GM18873 (cell line): ENCODE results near the gene EMILIN3.

ENCODE experiments used
- ATAC-seq: cut with Tn5 transposase; IDR thresholded peaks from one replicate; pipeline ENCODE4 v1.9.1; 2021; ENCODE audit warnings: mild to moderate bottlenecking, moderate library complexity, moderate number of reproducible peaks; ENCODE audit not compliant: unreplicated experiment, low FRiP score

The EMILIN3 gene

DNA sequence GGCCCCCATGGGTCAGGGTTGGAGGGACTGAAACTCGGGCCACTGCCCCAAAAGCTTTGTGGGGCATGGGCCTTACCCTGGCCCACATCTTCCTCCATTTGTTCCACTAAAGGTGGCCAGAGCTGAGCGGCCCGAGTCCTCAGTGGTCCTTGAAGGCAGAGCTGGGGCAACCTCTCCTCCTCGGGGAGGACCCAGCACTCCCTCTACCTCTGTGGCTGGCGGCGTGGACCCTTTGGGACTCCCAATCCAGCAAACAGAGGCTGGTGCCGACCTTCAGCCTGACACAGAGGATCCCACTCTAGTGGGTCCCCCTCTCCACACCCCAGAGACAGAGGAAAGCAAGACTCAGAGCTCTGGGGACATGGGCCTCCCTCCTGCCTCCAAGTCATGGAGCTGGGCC lies 16.7 kb downstream of the EMILIN3 start:
- no peak for ATAC-seq

DNA sequence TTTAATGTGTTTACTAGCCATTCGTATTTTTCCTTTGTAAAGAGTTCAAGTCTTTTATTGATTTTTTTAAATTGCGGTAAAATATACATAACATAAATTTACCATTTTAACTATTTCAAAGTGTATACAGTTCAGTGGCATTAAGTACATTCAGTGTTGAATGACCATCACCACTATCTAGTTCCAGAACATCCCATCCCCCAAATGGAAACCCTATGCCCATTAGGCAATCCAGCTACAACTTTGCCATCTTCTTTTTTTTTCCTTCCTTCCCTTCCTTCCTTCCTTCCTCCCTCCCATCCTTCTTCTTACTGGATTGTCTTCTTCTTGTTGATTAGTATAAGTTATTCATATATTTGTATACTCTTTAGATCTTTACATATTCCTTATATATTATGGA lies 17.4 kb downstream of the EMILIN3 start:
- no peak for ATAC-seq

DNA sequence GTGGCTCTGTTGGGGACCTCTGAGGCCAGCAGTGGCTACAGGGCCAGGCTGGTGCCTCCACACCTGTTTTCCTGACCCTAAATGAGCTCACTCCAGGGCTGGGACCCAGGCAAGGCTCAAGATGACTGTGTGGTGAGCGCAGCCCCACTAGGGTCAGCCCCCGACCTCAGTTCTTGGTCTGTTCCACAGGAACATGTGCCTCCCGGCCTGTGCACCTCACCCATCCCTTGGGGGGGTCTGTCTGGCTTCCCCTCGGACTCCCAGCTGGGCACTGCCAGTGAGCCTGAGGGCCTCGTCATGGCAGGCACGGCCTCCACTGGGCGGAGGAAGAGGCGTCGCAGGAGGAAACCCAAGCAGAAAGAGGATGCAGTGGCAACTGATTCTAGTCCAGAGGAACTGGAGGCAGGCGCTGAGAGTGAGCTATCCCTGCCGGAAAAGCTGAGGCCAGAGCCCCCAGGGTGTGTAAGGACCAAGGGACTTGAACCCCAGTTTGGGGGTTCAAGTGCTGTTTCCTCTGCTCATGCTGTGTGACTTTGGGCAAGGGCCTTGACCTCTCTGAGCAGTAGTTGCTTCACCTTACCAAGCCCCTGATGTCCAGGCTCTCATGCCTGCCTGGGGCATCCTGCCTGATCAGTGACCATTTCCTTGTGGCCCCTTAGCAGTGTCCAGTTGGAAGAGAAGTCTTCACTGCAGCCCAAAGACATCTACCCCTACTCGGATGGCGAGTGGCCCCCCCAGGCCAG lies 18.0 kb downstream of the EMILIN3 start:
- ATAC-seq = no peak

DNA sequence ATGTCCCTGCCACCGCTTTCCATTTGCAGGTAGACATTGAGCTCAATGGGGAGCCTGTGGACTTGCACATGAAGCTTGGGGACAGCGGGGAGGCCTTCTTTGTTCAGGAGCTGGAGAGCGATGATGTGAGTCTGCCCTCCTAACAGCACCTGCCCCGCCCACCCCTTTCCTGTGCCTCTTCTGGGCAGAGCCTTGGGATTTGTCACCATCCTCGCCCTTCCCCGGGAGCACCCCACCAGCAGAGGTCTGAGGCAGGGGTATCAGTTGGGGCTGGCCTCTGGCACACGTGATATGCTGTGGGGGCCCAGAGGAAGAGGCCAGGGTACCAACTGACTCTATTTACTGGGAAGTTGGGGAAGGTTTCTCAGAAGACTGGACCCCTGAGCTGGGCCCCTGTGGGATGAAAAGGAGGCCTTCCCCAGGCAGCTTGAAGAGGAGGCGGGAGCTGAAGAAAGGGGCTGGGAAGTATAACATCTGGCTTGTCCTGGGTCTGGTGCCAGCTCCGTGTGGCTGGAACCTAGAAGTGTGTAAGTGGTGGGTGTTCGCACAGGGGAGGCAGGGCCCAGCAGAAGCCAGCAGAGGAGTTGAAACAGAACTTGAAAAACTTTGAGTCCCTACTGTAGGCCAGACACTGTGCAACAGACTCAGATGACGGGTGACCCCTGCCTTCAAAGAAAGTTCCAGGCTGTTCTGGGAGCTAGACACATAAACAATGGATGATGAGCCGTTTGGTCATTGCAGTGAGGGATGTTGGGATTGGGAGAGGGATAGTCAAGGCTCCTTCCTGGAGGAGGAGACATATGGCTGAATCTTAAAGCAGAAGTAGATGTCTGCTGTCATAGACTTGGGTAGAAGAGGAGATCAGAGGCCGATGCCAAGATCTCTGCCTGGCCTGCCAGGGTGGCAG lies 18.8 kb downstream of the EMILIN3 start:
- ATAC-seq = no peak

DNA sequence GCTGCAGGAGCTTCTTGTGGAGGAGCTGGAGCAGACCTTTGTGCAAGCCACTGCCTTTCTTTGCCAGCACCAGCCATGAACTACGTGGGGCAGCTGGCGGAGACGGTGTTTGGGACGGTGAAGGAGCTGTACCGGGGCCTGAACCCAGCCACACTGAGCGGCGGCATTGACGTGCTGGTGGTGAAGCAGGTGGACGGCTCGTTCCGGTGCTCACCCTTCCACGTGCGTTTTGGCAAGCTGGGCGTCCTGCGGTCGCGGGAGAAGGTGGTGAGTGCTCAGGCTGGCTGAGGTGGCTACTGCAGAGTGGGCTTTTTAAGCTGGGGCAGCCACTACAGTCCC lies 20.9 kb downstream of the EMILIN3 start:
- ATAC-seq = no peak

DNA sequence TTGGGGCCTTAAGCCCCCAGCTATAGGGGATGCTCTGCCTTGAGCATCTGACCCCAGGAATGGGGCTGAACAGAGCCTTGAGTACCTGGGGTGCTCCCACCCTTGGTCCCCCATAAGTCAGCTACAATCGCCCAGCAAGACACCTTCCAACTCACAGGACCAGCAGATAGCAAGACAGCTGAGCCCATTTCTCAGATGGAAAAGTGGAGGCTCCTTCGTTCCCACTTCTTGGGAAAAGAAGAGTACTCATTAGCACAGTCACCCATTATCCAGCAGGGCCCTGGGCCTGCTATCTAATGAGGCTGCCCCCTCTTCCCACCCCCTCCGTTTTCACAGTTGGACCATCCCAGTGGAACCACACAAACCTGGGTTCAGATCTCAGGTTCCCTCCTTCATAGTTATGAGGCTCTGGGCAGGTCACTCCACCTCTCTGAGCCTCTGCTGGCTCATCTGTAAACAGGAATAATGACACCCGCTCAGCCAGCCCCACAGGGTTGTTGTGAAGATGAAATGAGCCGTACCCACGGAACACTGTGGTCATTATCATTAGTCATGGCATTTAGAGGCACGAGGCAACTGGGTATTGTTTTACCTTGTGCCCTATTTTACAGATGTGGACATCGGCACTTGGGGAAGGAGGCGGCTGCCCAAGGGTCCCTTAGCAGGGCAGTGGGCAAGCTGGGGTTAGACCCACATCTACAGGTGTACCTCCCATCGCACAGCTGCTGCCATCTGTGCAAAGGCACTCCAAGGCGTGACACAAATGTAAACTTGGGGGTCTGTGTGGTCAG lies 21.5 kb downstream of the EMILIN3 start:
- no peak for ATAC-seq

DNA sequence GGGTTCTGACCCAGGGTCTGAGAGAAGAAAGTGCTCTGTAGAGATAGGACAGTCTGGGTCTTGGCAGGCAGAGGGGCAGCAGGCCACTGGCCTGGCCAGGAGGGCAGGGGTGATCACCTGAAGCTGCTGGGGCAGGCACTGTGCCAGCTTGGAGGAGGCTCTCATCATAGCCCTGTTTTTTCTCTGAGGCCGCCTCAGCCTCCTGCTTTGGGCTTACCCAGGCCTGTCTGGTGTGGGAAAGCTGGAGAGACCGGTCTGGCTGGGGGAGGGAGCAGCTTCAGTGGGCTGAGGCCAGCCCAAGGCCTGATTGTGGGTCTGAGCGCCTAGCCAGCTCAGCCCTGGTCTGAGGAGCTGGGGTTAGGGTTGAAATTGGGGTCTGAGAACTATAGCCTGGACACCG lies 22.1 kb downstream of the EMILIN3 start:
- ATAC-seq = no peak

DNA sequence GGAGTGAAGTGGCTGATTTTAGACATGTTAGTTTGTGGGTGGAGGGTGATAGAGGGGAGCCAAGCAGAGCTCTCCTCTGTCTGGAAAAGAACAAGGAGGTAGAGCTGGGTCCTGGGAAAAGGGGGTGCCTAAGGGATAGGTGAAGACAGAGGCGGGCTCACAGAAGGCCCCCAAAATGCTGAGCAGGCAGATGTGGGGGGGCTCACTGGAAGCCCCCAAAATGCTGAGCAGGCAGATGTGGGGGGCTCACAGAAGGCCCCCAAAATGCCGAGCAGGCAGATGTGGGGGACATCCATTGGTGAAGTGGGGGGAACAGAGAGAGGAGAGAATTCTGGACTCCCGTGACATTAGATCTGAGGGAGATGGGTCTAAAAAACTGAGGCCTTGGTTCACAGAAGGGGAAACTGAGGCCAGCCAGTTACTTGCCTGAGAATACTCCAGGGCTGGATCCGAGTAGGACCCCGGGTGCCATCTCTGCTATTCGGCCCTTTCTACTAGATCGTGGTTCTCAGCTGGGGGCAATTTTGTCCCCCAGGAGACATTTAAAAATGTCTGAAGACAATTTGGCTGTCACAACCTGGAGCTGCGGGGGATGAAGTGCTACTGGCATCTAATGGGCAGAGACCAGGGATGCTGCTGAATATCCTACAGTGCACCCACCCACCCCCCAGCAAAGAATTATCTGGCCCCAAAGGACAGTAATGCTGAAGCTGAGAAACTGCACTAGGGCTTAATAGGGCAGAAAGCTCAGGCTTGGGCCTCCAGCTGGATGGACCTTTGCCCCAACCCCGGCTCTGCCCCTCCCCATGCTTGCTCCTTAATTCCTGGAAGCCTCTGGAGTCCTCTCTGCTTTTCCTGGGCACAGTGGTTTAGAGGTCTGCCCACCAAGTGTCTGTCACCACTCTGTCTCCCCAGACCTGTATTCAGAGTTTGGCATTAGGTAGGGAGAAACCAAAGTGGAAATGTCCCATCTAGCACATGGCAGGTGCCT lies 23.8 kb downstream of the EMILIN3 start:
- ATAC-seq = no peak

DNA sequence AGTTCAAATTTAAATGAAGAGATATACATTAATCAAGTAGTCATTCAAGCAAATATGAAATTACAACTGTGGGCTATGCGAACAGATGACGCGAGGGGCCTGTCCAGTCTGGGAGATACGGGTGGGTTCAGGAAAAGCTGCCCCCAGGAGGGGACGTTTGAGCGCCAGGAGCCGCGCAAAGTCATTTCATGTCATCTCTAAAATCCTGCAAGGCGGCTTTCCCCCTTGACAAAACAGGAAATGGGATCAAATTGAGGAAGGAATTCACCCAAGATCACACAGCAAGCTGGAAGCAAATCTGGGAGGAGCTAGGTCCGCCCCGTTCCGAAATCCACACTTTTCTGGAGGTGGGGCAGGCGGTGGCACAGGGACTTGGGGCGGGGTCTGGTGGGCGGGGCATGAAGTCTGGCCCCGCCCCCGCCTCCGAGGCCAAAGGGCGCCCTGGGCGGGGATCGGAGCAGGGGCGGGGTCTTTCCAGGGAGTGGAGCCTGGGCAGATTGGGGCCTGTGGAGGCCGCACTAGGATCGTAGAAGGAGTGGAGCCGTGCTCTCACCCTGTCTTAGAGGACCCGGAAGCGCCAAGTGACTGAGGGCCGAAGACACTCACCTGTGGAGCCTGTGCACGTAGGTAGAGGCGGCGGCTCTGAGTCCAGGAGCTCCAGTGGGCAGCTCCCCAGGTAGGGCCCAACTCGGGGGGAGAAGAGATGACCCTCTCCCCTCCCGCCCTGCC lies 26.1 kb downstream of the EMILIN3 start, which contains the start of gene LPIN3:
Gene LPIN3, plus strand, starts transcription at position 495 of the 729 bp plus-strand sequence. CDS start 4,983 bp downstream, outside the sequence.
- ATAC-seq = no peak

DNA sequence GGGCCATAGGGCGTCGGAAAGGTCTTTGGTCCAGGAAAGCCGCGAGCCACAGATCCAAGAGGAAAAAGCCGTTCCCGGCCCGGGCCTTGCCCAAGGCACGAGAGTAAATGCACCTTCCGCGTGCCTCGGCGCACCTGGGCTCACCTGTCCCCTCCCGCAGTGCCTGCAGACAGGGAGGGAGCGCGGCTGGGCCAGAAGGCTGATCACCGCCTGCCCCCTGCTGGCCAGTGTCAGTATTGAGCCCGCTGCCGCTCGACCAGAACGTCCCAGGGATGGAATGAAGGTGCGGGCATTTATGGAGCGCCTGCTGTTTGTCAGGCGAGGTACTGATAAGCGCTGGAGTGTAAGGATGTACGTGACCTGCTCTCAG lies 26.7 kb downstream of the EMILIN3 start:
- no peak for ATAC-seq

DNA sequence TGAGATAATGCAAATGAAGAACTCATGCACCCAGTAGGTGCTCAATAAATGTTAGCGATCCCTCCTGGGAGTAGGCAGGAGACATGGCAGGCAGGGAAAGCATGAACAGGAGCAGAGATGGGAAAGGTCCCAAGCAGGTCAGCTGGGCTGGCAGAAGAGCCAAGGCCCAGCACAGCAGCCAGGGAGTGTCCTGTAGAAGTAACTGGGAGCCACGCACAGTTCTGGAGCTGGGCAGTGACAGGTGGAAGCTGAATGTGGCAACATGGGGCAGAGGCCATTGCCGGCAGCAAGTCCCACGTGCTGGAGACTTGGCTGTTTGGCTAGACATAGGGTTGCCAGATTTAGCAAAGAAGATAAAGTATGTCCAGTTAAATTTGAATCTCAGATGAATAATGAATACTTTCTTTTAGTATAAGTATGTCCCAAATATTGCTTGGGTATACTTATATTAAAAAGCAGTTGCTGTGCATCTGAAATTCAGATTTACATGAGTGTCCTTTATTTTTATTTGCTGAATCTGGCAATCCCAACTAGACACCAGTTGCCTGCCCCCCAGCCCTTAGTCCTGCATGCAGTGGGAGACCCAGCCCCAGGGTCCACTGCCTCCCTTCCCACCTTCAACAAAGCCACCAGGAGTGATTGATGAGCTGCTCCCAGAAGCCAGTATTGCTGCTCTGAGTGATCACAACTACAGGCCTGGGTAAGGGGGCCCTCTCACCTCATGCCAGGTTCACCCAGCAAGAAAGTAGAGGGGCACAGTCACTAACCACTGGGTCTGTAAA lies 29.7 kb downstream of the EMILIN3 start:
- ATAC-seq = no peak

DNA sequence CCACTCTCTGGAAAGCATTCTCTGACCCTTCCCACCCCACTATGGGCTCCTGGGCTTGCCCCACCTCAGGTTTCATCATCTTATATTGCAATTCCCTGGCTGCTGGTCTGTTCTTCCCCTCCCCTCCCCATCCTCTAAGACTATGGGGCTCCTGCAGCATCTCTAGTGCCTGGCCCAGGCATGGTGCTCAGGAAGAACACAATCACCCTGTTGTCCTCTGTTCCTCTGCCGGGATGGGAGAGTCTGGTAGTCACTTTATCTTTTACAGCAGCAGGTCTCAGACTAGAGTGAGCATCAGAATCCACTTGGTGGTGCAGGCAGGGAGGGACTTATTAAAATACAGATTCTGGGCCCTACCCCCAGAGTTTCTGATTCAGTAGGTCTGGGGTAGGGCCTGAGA lies 31.0 kb downstream of the EMILIN3 start:
- no peak for ATAC-seq

DNA sequence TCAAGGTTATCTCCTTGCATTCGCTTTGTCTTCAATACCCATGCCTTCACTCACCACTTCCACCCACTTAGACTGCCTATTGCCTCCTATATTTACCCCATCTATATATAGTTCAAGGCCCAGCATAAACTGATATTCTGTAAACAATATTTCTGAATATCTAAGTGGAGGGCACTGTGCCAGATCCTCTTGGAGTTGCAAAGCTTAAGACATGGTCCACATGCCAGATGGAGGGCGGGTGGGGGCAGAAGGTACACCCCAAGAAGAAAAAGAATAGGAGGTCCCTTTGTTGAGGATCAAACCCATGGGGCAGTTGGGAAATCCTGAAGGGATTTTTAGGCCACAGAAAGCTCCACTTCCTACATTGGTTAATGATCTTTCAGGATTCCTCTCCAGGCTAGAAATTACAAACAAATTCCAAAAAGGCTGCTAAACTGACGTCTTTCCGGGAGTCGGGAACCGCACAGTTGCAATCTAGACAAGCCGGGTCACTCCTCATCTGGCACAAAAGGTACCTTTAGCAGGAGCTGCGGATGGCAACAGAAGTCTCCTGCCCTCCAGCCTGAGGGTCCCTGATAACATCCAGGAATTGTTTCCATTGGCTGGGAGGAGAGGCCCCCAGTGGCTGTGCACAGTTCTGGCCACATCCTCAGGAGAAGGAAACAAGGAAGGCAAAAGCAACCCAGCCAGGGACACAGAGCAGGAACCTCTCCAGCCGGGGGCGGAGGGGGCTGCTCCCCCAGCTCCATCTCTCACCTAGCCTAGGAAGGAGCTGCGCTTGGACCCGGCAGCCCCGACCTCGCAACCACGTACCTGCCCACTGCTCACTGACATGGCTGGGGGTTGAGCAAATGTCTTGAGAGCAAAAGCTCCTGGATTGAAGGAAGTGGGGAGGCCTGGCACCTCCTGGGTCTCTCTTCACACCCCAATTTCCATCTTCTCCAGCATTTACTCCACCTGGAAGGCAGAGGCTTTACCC lies 31.9 kb downstream of the EMILIN3 start:
- no peak for ATAC-seq

DNA sequence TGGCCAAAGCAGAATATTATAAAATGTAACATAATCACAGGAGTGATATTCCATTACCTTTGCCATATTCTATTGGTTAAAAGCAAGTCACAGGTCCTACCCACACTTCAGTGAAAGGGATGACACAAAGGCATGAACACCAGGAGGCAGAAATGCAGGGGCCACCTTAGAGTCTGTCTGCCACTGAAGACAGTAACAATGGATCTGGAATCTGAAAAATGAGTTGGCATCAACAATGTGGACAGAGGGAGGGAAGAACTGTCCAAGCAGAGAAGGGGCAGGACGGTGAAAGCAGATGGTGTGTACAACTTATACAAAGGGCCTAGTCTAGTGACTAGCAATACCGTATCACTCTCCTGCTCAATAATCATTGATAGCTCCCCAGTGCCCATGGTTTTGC lies 32.6 kb downstream of the EMILIN3 start:
- ATAC-seq = no peak

DNA sequence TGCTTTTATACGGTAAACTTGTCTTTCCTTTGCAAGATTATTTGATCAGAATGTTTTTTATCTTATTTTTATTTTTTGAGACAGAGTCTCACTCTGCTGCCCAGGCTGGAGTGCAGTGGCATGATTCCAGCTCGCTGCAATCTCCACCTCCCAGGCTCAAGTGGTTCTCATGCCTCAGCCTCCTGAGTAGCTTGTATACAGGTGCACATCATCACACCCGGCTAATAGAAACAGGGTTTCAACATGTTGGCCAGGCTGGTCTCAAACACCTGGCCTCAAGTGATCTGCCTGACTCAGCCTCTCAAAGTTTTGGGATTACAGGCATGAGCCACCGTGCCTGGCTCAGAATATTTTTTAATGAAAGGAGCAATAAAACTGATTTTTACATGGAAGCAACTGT lies 34.9 kb downstream of the EMILIN3 start:
- no peak for ATAC-seq

DNA sequence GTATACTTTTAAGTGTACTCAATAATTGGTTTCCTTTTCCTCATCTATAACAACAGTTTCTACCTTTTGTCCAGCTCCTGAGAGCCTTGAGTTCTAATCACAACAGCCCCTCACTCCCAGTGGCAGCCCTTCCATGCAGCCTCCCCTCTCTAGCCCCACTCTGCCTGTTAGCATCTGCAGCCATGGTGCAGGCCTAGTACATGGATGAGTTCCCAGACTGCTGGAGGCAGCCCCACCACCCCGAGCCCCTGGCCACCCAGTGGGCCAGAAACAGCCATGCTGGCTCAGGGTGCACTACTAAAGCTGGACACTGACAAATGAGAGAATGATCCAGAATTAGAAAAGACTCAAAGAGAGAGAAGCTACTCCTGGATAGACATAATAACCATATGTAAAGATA lies 35.7 kb downstream of the EMILIN3 start:
- no peak for ATAC-seq

DNA sequence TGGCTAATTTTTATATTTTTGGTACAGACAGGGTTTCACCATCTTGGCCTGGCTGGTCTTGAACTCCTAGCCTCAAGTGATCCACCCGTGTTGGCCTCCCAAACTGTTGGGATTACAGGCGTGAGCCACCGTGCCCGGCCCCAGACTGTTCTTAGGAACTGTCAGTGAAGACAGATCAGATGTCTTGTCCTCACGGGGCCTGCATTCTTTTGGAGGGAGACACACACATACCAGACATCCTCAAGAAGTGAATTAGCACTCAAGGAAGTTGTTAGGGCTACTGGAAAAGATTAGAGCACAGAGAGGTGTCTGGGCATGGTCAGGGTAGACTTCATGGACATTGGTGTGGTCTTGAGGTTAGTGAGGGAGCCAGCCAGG lies 36.3 kb downstream of the EMILIN3 start:
- ATAC-seq = no peak
